RWPE1 (cell line): ENCODE results near the gene HMX2.
"Not testable (repeated sequence)": the region's sequence is repeated elsewhere in the genome, so short reads cannot be mapped to it uniquely, and the experiment has no call there.

Experiments used
- CTCF ChIA-PET: fragments of 350-600 bp; sonication (Branson Sonifier 250); formaldehyde crosslinking; extraction: SDS; loops from one replicate; lab custom pipeline; 2021; lab: Yijun Ruan, JAX
- POLR2A ChIA-PET: fragments of 400-600 bp; formaldehyde crosslinking; extraction: SDS; loops from one replicate; lab custom pipeline; 2020; ENCODE audit warnings: antibody characterized with exemption; ENCODE audit not compliant: low non-redundant PET; lab: Yijun Ruan, JAX
- DNase-seq: peaks from one replicate; pipeline ENCODE4 v3.0.0; 2012; ENCODE audit warnings: low spot score
- H3K27ac ChIP-seq: fragments of 450-650 bp; 2 replicates; pipeline ENCODE4 v1.5.1; 2017
- TF ChIP-seq, protein P1 (sequence below): fragments of 450-650 bp; conservative IDR thresholded peaks from 2 replicates; pipeline ENCODE4 v1.5.1; 2017; ENCODE audit warnings: low read depth, mild to moderate bottlenecking

HMX2 gene

DNA sequence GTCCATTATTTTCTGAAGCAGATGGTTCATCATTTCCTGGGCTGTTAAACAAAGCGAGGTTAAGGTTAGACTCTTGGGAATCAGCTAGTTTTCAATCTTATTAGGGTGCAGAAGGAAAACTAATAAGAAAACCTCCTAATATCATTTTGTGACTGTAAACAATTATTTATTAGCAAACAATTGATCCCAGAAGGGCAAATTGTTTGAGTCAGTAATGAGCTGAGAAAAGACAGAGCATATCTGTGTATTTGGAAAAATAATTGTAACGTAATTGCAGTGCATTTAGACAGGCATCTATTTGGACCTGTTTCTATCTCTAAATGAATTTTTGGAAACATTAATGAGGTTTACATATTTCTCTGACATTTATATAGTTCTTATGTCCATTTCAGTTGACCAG, 16.4 kb downstream of the HMX2 start:
- ChIA-PET CTCF (interaction anchor here (0.7 kb wide), 1 partner anchor 88 kb away, joined by 3 read pairs; no protein-coding TSS in a partner anchor), POLR2A (no interaction called here)
- TF ChIP-seq, protein P1, sequence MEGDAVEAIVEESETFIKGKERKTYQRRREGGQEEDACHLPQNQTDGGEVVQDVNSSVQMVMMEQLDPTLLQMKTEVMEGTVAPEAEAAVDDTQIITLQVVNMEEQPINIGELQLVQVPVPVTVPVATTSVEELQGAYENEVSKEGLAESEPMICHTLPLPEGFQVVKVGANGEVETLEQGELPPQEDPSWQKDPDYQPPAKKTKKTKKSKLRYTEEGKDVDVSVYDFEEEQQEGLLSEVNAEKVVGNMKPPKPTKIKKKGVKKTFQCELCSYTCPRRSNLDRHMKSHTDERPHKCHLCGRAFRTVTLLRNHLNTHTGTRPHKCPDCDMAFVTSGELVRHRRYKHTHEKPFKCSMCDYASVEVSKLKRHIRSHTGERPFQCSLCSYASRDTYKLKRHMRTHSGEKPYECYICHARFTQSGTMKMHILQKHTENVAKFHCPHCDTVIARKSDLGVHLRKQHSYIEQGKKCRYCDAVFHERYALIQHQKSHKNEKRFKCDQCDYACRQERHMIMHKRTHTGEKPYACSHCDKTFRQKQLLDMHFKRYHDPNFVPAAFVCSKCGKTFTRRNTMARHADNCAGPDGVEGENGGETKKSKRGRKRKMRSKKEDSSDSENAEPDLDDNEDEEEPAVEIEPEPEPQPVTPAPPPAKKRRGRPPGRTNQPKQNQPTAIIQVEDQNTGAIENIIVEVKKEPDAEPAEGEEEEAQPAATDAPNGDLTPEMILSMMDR, result no peak
- no peak for DNase-seq
- H3K27ac ChIP-seq, result no peak overlapping the region

- no peak overlapping the region for H3K27ac ChIP-seq
- CTCF ChIA-PET, result interaction anchor here (0.9 kb wide), 1 partner anchor 122 kb away, joined by 3 read pairs; no protein-coding TSS in a partner anchor
- POLR2A ChIA-PET, result no interaction called here
- TF ChIP-seq, protein P1, result no peak
- no peak for DNase-seq
Observed at GRCh38 chr10:123165445-123166072, 17.6 kb downstream of the HMX2 start.

GRCh38 chr10:123166618-123167017, 18.7 kb downstream of the HMX2 start:
- CTCF ChIA-PET, result interaction anchor here (0.6 kb wide), 1 partner anchor 250 kb away, joined by 6 read pairs; no protein-coding TSS in a partner anchor
- TF ChIP-seq, protein P1, result no peak
- H3K27ac ChIP-seq, result no peak overlapping the region
- POLR2A ChIA-PET, result no interaction called here
- DNase-seq, result no peak

DNA sequence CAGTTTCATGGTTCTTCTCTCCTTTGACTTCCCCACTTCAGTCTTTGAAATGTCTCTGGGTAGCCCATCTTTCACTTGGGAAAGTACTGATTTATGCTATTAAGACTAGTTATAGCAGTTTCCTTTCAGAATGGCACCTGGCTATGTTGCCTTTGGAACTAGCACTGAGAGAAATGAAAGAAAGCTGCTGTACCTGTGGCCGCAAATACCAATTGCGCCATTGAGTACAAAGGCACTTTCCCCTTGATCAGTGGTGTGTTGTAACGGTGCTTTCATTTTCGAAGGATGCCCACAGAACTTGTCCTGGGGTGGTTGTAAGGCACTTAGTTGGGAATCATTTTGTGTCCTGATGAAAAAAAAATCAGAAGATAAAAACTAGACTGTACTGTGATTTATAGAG, 23.0 kb downstream of the HMX2 start:
- TF ChIP-seq, protein P1, result no peak
- DNase-seq, result no peak
- ChIA-PET POLR2A (no interaction called here), CTCF (interaction anchor here (0.6 kb wide), 1 partner anchor 724 kb away, joined by 3 read pairs; no protein-coding TSS in a partner anchor)
- H3K27ac ChIP-seq, result no peak overlapping the region

GRCh38 chr10:123171616-123172015, 23.7 kb downstream of the HMX2 start:
- POLR2A ChIA-PET, CTCF ChIA-PET, H3K27ac ChIP-seq, DNase-seq: not testable (repeated sequence)

DNA sequence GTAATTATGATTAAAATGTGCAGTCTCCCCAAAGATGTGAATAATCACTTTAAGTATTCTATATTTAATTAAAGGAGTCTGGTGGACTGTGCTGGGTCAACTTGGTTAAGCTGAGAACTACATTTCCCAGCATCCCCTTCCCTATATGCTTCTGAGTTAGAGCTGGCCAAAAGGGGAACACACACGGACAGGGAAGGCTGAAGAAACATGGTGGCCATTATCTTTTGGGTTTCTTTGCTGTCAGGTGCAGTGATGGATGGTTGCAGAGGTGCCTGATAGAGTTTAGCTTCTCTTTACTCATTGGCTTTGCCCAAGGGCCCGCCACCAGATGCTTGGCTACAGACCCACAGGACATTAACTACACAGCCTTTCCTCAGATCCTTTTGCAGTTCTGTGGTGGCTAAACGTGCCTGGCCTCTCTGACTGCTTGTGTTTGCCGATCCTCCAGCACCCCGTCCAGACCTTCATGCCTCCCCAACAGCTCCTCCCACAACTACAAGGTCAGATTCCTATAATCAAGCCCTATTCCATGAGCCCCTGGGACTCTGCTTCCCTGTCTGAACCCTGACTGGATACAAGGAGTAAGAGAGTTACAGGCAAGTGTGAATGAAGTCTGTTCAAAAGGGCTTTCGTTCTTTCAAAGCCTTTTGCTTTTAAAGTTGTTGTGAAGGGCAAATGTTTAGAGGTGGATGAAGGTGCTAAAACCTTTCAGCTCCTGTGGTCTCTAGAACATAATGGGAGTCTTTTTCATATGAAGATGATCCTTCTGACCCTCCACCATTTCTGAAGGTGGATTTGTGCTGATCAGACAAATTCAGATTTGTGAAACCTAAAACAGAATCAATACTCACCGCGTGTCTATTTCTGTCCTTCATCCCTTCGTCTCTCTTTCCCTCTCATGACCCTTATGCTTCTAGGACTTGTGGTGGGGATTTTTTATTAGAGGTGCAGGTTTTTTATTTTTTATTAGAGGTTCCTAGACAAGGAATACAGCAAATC, 27.8 kb downstream of the HMX2 start:
- POLR2A ChIA-PET, result no interaction called here
- no peak for DNase-seq
- H3K27ac ChIP-seq, result no peak overlapping the region
- CTCF ChIA-PET, result interaction anchor here (0.7 kb wide), 1 partner anchor 205 kb away, joined by 3 read pairs; no protein-coding TSS in a partner anchor
- TF ChIP-seq, protein P1, result no peak

- DNase-seq, POLR2A ChIA-PET, H3K27ac ChIP-seq, CTCF ChIA-PET: not testable (repeated sequence)
Observed at GRCh38 chr10:123178390-123178789, 30.5 kb downstream of the HMX2 start.
